ENCODE measurements around the gene UBE2J2.
A peak's percentile ranks its signal among the peaks of the same experiment; 100 is the strongest.

Gene UBE2J2

DNA sequence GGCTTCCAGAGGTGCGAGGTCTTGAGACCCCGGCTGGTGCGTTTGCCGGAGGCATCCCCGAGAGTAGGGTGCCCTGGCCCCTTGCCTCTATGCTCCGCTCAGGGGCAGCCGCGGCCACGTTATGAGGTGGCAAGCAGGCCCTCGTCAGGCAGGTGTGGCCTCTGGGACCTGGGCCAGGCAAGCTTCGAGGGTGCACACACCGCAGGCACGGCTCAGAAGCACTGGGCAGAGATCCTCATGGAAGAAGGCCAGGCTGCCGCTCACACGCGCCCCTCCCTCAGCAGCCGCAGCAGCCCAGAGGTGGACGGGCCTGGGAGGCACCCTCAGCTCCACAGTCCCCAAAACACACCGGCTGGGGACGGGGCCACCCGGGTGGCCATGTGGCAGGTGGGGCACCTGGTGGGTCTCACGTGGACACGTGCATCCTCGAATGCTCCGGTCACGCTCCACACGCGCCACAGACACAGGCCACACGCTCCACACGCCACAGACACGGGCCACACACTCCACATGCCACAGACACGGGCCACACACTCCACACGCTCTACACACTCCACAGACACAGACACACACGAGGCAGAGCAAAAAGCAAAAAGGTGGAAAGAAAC lies 48.3 kb downstream of the UBE2J2 start:
- TF ChIP-seq ELF4 (IDR thresholded peaks at IDR 0.05) (no peak), TARDBP (IDR thresholded peaks at IDR 0.05) (no peak), L3MBTL2 (conservative IDR thresholded peaks at IDR 0.05) (no peak)
- no peak for DNase-seq (ENCODE audit: extremely low spot score)
- CTCF ChIA-PET = no interaction called here
- POLR2A ChIA-PET = no interaction called here

DNA sequence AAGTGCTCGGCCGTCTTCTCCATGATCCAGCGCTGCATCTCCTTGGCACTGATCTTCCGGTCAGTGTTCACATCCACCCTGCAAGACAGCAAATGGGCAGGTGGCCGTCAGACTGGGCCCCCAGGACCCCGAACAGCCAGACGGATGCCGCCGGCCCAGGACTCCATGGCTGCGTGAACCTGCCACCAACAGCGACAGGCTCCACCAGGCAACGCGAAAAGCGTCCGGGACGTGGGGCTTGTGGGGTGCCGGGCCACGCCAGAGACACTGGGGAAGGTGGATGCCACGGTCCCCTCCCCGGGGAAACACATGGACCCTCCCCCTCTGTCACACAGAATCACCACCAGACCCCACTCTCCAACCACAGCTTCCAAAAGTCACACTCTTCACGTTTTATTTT lies 49.8 kb downstream of the UBE2J2 start:
- TF ChIP-seq FOXK2 (IDR thresholded peaks at IDR 0.05) (no peak), FOXM1 (IDR thresholded peaks at IDR 0.05; ENCODE audit: borderline replicate concordance) (no peak), LEF1 (IDR thresholded peaks at IDR 0.05; ENCODE audit: borderline replicate concordance) (no peak), NFRKB (IDR thresholded peaks at IDR 0.05) (no peak)
- DNase-seq (ENCODE audit: extremely low spot score) = no peak
- POLR2A ChIA-PET = no interaction called here
- CTCF ChIA-PET = no interaction called here

DNA sequence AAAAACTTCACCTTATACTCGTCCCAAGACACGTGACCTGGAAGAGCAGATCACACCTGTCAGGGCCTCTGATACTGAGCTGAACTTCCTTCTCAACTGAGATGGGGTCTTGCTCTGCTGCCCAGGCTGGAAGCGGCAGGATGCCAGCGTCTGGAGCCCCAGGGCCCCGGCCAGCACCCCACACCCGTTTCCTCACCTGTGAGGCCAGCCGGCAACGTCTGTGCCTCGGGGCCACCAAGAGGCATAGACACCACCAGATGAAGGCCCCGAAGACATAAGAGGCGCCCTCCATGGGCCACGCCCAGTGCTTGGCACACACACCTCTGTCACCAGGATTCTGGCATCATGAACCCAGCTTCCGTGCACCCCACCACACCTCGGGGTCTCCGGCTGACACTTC lies 50.3 kb downstream of the UBE2J2 start:
- TF ChIP-seq BHLHE40 (IDR thresholded peaks at IDR 0.05; ENCODE audit: borderline replicate concordance) (no peak), ZNF384 (IDR thresholded peaks at IDR 0.05) (no peak), LEF1 (IDR thresholded peaks at IDR 0.05; ENCODE audit: borderline replicate concordance) (no peak), TARDBP (IDR thresholded peaks at IDR 0.05) (no peak), L3MBTL2 (conservative IDR thresholded peaks at IDR 0.05) (no peak), SP1 (IDR thresholded peaks at IDR 0.05) (no peak), SUZ12 (IDR thresholded peaks at IDR 0.05) (no peak), FOXM1 (IDR thresholded peaks at IDR 0.05; ENCODE audit: borderline replicate concordance) (no peak), FOXK2 (IDR thresholded peaks at IDR 0.05) (no peak), ELF4 (IDR thresholded peaks at IDR 0.05) (no peak), HDGF (IDR thresholded peaks at IDR 0.05; ENCODE audit: borderline replicate concordance) (no peak), CTBP1 (IDR thresholded peaks at IDR 0.05; ENCODE audit: borderline replicate concordance) (no peak), FOXA1 (IDR thresholded peaks at IDR 0.05) (no peak), NFRKB (IDR thresholded peaks at IDR 0.05) (no peak)
- TF ChIP-seq, protein P1, sequence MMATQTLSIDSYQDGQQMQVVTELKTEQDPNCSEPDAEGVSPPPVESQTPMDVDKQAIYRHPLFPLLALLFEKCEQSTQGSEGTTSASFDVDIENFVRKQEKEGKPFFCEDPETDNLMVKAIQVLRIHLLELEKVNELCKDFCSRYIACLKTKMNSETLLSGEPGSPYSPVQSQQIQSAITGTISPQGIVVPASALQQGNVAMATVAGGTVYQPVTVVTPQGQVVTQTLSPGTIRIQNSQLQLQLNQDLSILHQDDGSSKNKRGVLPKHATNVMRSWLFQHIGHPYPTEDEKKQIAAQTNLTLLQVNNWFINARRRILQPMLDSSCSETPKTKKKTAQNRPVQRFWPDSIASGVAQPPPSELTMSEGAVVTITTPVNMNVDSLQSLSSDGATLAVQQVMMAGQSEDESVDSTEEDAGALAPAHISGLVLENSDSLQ (IDR thresholded peaks at IDR 0.05) = no peak
- CTCF ChIA-PET = no interaction called here
- POLR2A ChIA-PET = interaction anchor here (0.7 kb wide), 1 partner anchor 23 kb away, joined by 3 read pairs; no protein-coding TSS in a partner anchor
- no peak for DNase-seq (ENCODE audit: extremely low spot score)

DNA sequence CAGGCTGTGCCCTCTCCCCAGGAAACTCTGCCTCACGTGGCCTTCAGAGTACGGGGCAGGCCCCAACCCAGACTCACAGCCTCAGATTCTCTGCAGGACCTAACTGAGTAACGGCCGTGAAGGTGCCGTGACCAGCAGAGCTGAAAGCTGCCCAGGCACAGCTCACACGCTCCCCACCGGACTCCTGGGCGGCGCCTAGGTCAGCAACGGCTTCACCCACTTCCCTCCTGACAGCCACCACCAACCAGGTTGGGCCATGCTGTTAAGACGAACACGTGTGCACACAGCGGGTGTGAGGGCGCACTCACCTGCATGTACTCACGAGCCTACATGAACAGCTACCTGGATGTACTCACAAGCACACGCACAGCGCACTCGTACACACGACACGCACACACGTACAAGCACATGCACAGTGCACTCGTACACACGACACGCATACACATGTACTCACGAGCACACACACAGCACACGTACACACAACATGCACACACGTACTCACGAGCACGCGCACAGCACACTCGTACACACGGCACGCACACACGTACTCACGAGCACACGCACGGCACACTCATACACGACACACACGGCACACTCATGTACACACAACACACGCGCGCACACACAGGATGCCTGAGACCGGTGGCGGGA lies 51.0 kb downstream of the UBE2J2 start:
- CTCF ChIA-PET = no interaction called here

DNA sequence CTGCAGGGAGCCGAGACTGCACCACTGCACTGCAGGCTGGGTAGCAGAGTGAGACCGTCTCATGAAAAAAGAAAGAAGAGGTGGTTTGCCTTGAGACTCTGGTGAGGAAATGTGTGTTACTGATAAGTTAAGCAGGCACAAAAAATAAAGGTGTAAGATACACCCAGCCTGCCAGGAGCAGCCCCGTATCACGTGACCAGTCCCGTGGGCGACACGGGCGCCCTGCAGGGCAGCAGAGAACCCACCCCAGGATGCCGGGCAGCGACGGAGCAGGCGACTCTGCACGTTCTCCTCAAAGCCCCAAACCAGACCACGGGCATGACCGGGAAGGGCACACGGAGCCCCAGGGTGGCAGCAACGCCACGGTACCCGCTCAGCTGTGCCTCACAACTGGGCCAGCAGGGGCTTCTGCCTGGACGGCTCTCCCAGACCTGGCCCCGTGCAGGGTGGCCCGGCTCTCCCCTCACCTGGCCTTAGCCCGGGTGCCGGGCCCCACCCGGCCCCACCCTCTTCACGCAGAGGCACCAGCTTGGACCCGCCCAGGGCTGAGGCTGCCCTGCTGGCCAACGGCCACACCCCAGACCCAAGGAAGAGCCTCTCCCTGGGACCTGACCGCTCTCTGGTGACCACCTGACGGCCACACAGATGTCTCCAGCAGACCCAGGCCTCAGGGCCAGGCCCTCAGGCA lies 51.6 kb downstream of the UBE2J2 start:
- ChIA-PET POLR2A (no interaction called here), CTCF (no interaction called here)
- TF ChIP-seq ZNF384 (IDR thresholded peaks at IDR 0.05) (no peak), ELF4 (IDR thresholded peaks at IDR 0.05) (no peak), BHLHE40 (IDR thresholded peaks at IDR 0.05; ENCODE audit: borderline replicate concordance) (no peak), NFRKB (IDR thresholded peaks at IDR 0.05) (no peak), FOXA1 (IDR thresholded peaks at IDR 0.05) (no peak), L3MBTL2 (conservative IDR thresholded peaks at IDR 0.05) (no peak), FOXK2 (IDR thresholded peaks at IDR 0.05) (no peak), ARNT (IDR thresholded peaks at IDR 0.05) (no peak), LEF1 (IDR thresholded peaks at IDR 0.05; ENCODE audit: borderline replicate concordance) (no peak), FOXM1 (IDR thresholded peaks at IDR 0.05; ENCODE audit: borderline replicate concordance) (no peak), HDGF (IDR thresholded peaks at IDR 0.05; ENCODE audit: borderline replicate concordance) (no peak), SUZ12 (IDR thresholded peaks at IDR 0.05) (no peak), TARDBP (IDR thresholded peaks at IDR 0.05) (no peak), SP1 (IDR thresholded peaks at IDR 0.05) (no peak)
- TF ChIP-seq, protein P1 (IDR thresholded peaks at IDR 0.05) = no peak
- no peak for DNase-seq (ENCODE audit: extremely low spot score)

More for the DNA sequence above, 51.0 kb downstream of the UBE2J2 start:
- POLR2A ChIA-PET = interaction anchor here (0.7 kb wide), 1 partner anchor 22 kb away, joined by 3 read pairs; no protein-coding TSS in a partner anchor
- TF ChIP-seq ZNF384 (IDR thresholded peaks at IDR 0.05) (no peak), TARDBP (IDR thresholded peaks at IDR 0.05) (peak; percentile 63)
- no peak for DNase-seq (ENCODE audit: extremely low spot score)

- CTCF ChIA-PET = no interaction called here
- POLR2A ChIA-PET = no interaction called here
- DNase-seq (ENCODE audit: extremely low spot score) = no peak
- TF ChIP-seq TARDBP (IDR thresholded peaks at IDR 0.05) (no peak), FOXK2 (IDR thresholded peaks at IDR 0.05) (no peak), LEF1 (IDR thresholded peaks at IDR 0.05; ENCODE audit: borderline replicate concordance) (no peak), FOXM1 (IDR thresholded peaks at IDR 0.05; ENCODE audit: borderline replicate concordance) (no peak), ARNT (IDR thresholded peaks at IDR 0.05) (no peak), BHLHE40 (IDR thresholded peaks at IDR 0.05; ENCODE audit: borderline replicate concordance) (no peak), FOXA1 (IDR thresholded peaks at IDR 0.05) (no peak), L3MBTL2 (conservative IDR thresholded peaks at IDR 0.05) (no peak), CTBP1 (IDR thresholded peaks at IDR 0.05; ENCODE audit: borderline replicate concordance) (no peak), HDGF (IDR thresholded peaks at IDR 0.05; ENCODE audit: borderline replicate concordance) (no peak)
- TF ChIP-seq, protein P1 (IDR thresholded peaks at IDR 0.05) = no peak
Measured at GRCh38 chr1:1220197-1220596, 53.5 kb downstream of the UBE2J2 start.

Data from HEK293T (cell line).